AG04449 (cell line): ENCODE data around the gene SDK1.

Experiments
- CTCF ChIA-PET: fragments of 350-600 bp; formaldehyde crosslinking; extraction: SDS; loops from one replicate; lab custom pipeline; 2021; ENCODE audit warnings: antibody characterized with exemption; lab: Yijun Ruan, JAX
- POLR2A ChIA-PET: fragments of 400-600, 350-600 bp; formaldehyde crosslinking; extraction: SDS; loops from one replicate; lab custom pipeline; 2020; ENCODE audit warnings: antibody characterized with exemption, inconsistent platforms; lab: Yijun Ruan, JAX
- DNase-seq: peaks from one replicate; pipeline ENCODE4 v3.0.0-alpha.2; 2010; ENCODE audit warnings: low read depth, low spot score
- H3K4me3 ChIP-seq: 2 replicates; pipeline ENCODE4 v1.5.1; 2011; ENCODE audit warnings: low read depth, mild to moderate bottlenecking, control low read depth, low read length
- CTCF ChIP-seq: IDR thresholded peaks from one replicate; pipeline ENCODE4 v1.5.1; 2011; ENCODE audit warnings: mild to moderate bottlenecking, moderate library complexity, low read length, control low read depth, inconsistent platforms; ENCODE audit not compliant: insufficient read depth; ENCODE audit errors: missing control alignments

SDK1 gene

GRCh38 chr7:4240520-4241303 lies 939.7 kb downstream of the SDK1 start:
- ChIA-PET POLR2A (no interaction called here), CTCF (no interaction called here)
- TF ChIP-seq CTCF, result no peak
- DNase-seq, result no peak
- no peak overlapping the region for H3K4me3 ChIP-seq

GRCh38 chr7:4241304-4241612 lies 940.2 kb downstream of the SDK1 start:
- H3K4me3 ChIP-seq, result no peak overlapping the region
- DNase-seq, result no peak
- POLR2A ChIA-PET, result no interaction called here
- CTCF ChIA-PET, result no interaction called here
- no peak for TF ChIP-seq CTCF

GRCh38 chr7:4241791-4242190 lies 940.7 kb downstream of the SDK1 start:
- CTCF ChIA-PET, result no interaction called here
- no peak for DNase-seq
- TF ChIP-seq CTCF, result no peak
- no peak overlapping the region for H3K4me3 ChIP-seq
- POLR2A ChIA-PET, result no interaction called here

GRCh38 chr7:4242706-4243105 lies 941.7 kb downstream of the SDK1 start:
- no peak for TF ChIP-seq CTCF
- ChIA-PET CTCF (no interaction called here), POLR2A (no interaction called here)
- no peak overlapping the region for H3K4me3 ChIP-seq
- DNase-seq, result no peak

GRCh38 chr7:4244041-4244440 lies 943.0 kb downstream of the SDK1 start:
- TF ChIP-seq CTCF, result no peak
- ChIA-PET CTCF (no interaction called here), POLR2A (no interaction called here)
- H3K4me3 ChIP-seq, result no peak overlapping the region
- DNase-seq, result no peak

GRCh38 chr7:4244635-4245034 lies 943.6 kb downstream of the SDK1 start:
- TF ChIP-seq CTCF, result no peak
- CTCF ChIA-PET, result no interaction called here

More at GRCh38 chr7:4244635-4245034, 943.6 kb downstream of the SDK1 start:
- no peak overlapping the region for H3K4me3 ChIP-seq
- POLR2A ChIA-PET, result no interaction called here
- DNase-seq, result no peak
